ENCODE measurements around the gene KLF2.
"Not testable (repeated sequence)": the region's sequence is repeated elsewhere in the genome, so short reads cannot be mapped to it uniquely, and the experiment has no call there.

KLF2 gene

DNA sequence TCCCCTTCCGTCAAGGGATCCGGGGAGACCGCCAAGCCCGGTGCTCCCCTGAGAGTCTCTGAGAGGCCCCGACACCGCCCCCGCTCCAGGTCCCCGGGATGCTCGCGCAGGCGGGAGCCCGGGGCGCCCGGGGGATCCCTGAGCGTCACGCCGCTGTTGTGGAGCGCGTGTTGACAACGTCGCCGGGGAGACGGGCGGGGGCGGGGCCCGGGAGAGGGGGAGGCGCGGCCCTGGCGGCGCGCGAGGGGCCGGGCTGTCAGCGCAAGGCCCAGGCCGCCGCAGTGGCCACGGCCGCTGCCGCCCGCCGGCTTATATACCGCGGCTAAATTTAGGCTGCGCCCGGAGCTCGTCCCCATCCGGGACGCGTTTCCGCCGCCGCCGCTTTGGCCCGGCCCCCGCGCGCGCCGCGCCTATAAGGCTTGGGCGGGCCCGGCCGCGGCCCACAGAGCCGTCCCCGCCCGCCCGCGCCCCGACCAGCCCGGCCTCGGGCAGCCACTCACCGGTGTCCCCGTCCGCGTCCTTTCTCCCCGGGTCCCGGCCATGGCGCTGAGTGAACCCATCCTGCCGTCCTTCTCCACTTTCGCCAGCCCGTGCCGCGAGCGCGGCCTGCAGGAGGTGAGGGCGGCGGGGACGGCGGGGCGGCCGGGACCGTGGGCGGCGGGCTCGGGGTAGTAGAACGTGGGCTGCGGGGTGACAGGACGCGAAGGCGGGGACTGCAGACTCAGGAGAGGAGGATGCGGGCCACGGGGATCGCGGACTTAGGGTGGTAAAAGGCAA lies at the start of gene KLF2:
TSS of gene KLF2 (plus strand) at position 443 of the 777 bp plus-strand sequence. CDS start at position 541, 98 bp downstream.
- no peak for DNase-seq

GRCh38 chr19:16280306-16280705 lies 44.3 kb upstream of the KLF2 start:
- DNase-seq, result no peak

- DNase-seq, result no peak
Observed at GRCh38 chr19:16281743-16282142, 42.9 kb upstream of the KLF2 start.

GRCh38 chr19:16283210-16284061 lies 41.2 kb upstream of the KLF2 start:
- DNase-seq, result no peak

DNA sequence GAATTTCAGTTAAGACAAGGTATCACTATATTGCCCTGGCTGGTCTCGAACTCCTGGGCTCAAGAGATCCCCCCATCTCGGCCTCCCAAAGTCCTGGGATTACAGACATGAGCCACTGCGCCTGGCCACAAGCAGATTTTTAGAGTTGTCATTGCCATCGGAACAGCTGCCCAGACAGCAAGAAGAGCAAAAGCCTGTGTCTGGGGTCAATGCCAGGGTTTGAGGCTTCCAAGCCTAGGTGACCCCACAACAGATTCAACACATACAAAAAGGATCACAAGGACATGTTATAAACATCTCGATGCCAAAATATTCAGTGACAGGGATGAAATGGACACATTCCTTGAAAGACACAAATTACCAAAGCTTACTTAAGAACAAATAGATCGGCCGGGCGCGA lies 40.1 kb upstream of the KLF2 start:
- no peak for DNase-seq

GRCh38 chr19:16285079-16285478 lies 39.5 kb upstream of the KLF2 start:
- not testable (repeated sequence) for DNase-seq

DNA sequence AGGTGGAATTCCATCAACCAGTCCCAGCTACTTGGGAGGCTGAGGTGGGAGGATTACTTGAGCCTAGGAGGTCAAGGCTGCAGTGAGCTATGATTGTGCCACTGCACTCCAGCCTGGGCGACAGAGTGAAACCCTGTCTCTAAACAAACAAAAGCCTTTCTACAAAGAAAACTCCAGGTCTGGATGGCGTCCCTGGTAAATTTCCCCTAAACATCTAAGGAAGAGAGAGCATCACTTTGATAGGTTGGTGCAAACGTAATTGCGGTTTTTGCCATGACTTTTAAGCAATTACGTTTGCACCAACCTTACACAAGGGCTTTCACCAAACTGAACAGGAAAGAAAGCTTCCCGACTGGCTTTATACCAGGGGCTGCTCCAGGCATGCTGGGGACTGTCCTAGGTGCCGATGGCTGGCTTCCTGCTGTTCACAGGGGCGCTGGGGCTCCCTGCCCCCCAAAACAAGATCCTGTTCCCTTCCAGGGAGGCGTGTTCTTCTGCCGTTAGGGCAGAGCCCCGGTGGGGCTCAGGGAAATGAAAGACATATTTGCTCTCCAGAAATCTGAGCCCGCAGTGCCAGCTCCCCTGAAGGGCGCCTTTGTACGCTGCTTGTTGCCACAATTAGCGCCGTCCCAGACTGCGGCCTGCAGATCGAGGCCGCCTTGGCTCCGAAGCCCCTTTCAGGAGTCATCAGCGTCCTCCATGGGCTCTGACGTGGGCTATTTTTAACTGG lies 38.7 kb upstream of the KLF2 start:
- no peak for DNase-seq

- no peak for DNase-seq
Observed at GRCh38 chr19:16288544-16288943, 36.1 kb upstream of the KLF2 start.

DNA sequence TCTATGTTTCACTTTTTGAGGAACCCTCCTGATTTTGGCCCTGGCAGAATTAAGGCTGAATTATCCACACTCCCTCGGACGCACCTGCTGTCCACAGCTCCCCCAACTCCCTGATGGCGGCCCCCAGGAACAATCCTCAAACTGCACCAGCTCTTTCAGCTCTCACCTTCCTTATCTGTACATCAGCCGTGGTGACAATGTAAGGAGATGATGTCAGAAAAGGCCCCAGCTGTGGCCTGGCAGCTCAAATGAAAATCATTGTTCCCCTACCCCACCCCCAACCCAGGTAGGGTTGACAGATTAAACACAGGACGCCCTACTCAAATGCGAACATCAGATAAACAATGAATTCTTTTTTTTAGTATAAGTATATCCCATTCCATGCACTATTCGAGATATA lies 35.0 kb upstream of the KLF2 start:
- DNase-seq, result no peak

DNA sequence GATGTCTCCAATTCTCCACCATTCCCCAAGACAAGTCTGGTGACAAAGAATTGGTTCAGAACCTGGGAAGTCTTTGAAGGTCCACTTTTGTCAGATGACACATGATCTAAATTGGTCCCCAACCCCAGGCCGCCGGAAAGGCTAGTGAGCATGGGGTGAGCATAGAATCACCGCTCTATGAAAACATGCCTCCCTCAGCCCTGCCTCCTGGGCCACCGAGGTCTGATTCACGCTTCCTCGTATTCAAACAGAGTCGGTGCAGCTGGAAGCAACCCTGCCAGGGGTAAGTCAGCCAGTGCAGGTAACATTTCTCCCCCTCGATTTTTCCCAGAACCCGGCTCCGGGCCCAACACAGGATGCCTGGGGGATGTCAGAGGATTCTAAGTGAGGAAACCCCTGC lies 33.9 kb upstream of the KLF2 start:
- no peak for DNase-seq

- no peak for DNase-seq
Observed at GRCh38 chr19:16293118-16294091, 31.2 kb upstream of the KLF2 start.

DNA sequence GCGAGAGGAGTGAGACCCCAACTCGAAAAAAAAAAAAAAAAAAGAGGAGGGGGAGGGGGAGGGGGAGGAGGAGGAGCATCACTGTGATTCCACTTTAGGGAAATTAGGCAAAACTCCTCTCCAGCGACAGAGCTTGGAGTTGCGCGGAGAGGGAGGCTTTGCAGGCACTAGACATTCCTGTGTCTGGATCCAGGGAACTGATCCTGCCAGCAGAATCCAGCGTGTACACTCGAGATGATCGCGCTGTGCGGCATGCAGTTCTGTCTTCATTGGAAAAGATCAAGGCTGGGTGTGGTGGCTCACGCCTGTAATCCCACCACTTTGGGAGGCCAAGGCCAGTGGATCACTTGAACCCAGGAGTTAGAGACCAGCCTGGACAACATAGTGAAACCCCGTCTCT lies 29.6 kb upstream of the KLF2 start:
- DNase-seq, result no peak

- DNase-seq, result no peak
Observed at GRCh38 chr19:16296713-16297112, 27.9 kb upstream of the KLF2 start.

- no peak for DNase-seq
Observed at GRCh38 chr19:16297575-16298178, 26.9 kb upstream of the KLF2 start.

- no peak for DNase-seq
Observed at GRCh38 chr19:16298334-16298733, 26.3 kb upstream of the KLF2 start.

GRCh38 chr19:16301999-16302694 lies 22.5 kb upstream of the KLF2 start:
- DNase-seq, result no peak

GRCh38 chr19:16303755-16304154 lies 20.9 kb upstream of the KLF2 start:
- DNase-seq, result no peak

- not testable (repeated sequence) for DNase-seq
Observed at GRCh38 chr19:16304511-16304910, 20.1 kb upstream of the KLF2 start.

DNA sequence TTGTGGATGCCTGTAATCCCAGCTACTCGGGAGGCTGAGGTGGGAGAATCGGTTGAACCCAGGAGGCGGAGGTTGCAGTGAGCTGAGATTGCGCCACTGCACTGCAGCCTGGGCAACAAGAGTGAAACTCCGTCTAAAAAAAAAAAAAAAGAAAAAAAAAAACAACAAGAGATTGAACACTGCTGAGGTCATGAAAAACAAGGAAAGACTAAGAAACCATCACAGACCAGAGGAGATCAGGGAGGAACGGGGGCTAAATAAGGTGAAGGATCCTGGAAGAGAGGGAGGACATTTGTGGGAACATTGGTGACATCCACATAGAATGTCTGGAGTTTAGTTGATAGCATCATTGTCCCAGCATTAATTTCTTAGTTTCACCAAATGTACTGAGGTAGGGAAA lies 19.6 kb upstream of the KLF2 start:
- not testable (repeated sequence) for DNase-seq

GRCh38 chr19:16306728-16307402 lies 17.8 kb upstream of the KLF2 start:
- DNase-seq, result no peak

DNA sequence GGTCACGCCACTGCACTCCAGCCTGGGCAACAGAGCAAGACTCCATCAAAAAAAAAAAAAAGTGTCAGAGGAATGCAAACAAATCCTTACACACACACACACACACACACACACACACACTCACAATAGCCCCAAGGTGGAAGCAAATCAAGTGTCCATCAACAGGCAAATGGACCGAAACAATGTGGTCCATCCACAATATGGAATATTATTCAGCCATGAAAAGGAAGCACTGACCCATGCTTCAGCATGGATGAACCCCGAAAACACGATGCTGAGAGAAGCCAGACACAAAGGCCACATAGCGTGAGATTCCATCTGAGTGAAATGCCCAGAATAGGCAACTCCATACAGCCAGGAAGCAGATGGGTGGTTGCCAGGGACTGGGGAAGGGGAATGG lies 16.5 kb upstream of the KLF2 start:
- no peak for DNase-seq

Data from NCI-H1694 treated with DMSO at 0.1 percent for 48 hours (cell line).